Right cardiac atrium (tissue), 5 donors: ENCODE measurements around the gene ZCCHC9. TPM values are rescaled to one million over a fixed set of nuclear protein-coding genes. Genes with fewer than 3 reads are reported as not detected.
"Not testable (repeated sequence)": the region's sequence is repeated elsewhere in the genome, so short reads cannot be mapped to it uniquely, and the experiment has no call there.

ENCODE experiments used
- ATAC-seq, 2 donors: fragments of 200-7000 bp; cut with Tn5 transposase; one replicate each; pipeline versions ENCODE4 v1.8.0 to v1.9.1; 2020; ENCODE audit warnings: moderate library complexity in 2 of 2, mild to moderate bottlenecking in 1 of 2
- DNase-seq, 3 donors: peaks; one replicate each; pipeline ENCODE4 v3.0.0-alpha.2; 2020
- H3K27ac ChIP-seq: one replicate; pipeline ENCODE4 v1.5.1; 2013; ENCODE audit warnings: mild to moderate bottlenecking, low read length, control low read depth, moderate library complexity
- H3K27me3 ChIP-seq: one replicate; pipeline ENCODE4 v1.6.1; 2013; ENCODE audit not compliant: control insufficient read depth, insufficient read depth
- H3K4me1 ChIP-seq: one replicate; pipeline ENCODE4 v1.6.1; 2013; ENCODE audit warnings: low read length; ENCODE audit not compliant: control insufficient read depth, insufficient read depth
- H3K4me3 ChIP-seq: one replicate; pipeline ENCODE4 v1.5.1; 2013; ENCODE audit warnings: low read length, control low read depth
- H3K9me3 ChIP-seq: one replicate; pipeline ENCODE4 v1.6.1; 2013; ENCODE audit warnings: low read length; ENCODE audit not compliant: control insufficient read depth
- WGBS: extraction: QIAGEN DNeasy Blood & Tissue Kit; methylation state at CpG from one replicate; pipeline ENCODE4 v1.1.7; 2013; 5-methylcytosine and 5-hydroxymethylcytosine counted together
- intact Hi-C, 4 donors: fragments of 100-400 bp; cut with DNase I; formaldehyde crosslinking; loops; one replicate each; pipeline versions ENCODE4 v1.11.0 to v1.14.0; 2022 to 2023
- polyA plus RNA-seq: library from polyadenylated mRNA; stranded (reverse); fragments of 200-250 nt; gene quantifications from one replicate; pipeline ENCODE4 v1.2.3, GENCODE V29; 2013
- total RNA-seq, 4 donors: library from RNA; stranded (reverse); fragmentation: NEBNext Ultra II Directional; extraction: Animal tissue kit (Norgen Biotek cat#: 25700); gene quantifications; one replicate each; pipeline ENCODE4 v1.2.1, GENCODE V29; 2021
- donor health status: healthy with polysubstance abuse.
- donor health status: DM: no; HTN: yes; CAD: no.
- donor health status: DM: no; HTN: no; CAD: no.
- donor health status: DM: no; HTN: yes; CAD: no; lungs with severe emphysema.
- donor health status: DM: yes; HTN: yes; CAD: no.

The ZCCHC9 gene
- total and polyA plus RNA-seq, 5 donors = 13.0 to 17.3 (median 13.9) TPM

DNA sequence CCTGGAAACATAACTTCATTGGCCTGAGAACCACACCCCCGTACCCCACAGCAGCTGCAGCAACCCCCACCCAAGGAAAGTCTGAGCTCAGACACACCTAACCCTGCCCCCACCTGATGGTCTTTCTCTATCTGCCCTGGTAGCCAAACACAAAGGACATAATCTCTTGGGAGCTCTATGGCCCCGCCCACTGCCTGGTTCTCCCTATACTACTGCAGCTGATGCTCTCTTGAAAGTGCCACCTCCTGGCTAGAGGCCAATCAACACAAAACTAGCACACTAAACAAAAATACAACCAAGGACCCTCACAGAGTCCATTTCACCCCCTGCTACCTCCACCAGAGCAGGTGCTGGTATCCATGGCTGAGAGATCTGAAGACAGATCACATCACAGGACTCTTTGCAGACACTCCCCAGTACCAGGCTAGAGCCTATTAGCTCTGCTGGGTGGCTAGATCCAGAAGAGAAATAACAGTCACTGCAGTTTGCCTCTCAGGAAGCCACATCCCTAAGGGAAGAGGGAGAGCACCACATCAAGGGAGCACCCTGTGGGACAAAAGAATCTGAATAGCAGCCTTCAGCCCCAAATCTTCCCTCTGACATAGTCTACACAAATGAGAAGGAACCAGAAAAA lies 30.9 kb upstream of the ZCCHC9 start:
- WGBS = 98% methylated on average over 2 of the region's 2 CpGs
- ATAC-seq = peak in 1 of 2 donors; percentile 28
- DNase-seq, H3K27ac ChIP-seq, H3K4me3 ChIP-seq, H3K9me3 ChIP-seq, H3K4me1 ChIP-seq, intact Hi-C loops, H3K27me3 ChIP-seq: not testable (repeated sequence)

DNA sequence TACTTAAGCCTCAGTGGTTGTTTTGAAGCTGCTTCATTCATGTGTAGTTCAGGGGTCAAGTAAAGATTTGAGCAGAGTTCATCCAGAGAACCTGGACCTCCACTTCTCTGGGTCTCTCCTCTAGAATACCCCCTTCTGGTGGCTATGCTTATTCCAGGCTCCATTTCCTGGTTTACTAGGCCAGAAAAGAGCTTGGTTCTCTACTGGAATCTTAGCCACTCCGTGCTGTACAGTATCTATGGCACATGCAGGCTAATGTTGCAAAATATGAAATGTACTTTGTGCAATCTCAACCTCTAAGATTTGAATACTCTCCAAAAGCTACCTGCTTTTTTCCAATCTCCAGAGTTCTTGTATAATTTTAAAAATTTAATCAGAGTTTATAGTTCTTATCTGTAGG lies 17.4 kb upstream of the ZCCHC9 start:
- WGBS = 92% methylated on average over 1 of the region's 1 CpG
- H3K4me1 ChIP-seq = no peaks in the 10 kb centered on the region
- no peak for ATAC-seq
- no peak overlapping the region for H3K27ac ChIP-seq
- H3K27me3 ChIP-seq = no peaks in the 10 kb centered on the region
- DNase-seq = no peak
- H3K9me3 ChIP-seq = no peaks in the 10 kb centered on the region
- H3K4me3 ChIP-seq = no peak overlapping the region
- intact Hi-C loops = no loop called here

DNA sequence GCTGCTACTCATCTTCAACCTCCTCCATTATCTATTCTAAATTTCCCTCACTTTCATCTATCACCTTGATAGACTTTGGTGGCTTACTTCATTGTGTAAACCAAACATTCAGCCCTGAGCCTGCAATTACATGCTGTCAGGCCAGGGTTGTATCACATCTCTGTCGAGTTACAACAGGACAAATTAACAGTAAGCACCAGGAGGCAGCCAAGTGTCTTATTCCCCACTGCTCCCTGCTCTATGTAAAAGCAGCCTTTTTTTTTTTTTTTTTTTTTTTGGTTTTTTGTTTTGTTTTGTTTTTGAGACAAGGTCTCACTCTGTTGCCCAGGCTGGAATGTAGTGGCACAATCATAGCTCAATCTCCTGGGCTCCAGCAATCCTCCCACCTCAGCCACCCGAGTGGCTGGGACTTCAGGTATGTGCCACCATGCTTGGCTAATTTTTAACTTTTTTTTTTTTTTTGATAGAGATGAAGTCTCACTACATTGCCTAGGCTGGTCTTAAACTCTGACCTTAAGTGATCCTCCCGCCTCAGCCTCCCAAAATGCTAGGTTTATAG lies 15.2 kb upstream of the ZCCHC9 start:
- ATAC-seq (no peak), DNase-seq (no peak)
- H3K9me3 ChIP-seq = no peaks in the 10 kb centered on the region
- WGBS = 63% methylated on average over 3 of the region's 3 CpGs
- intact Hi-C loops = no loop called here
- H3K27me3 ChIP-seq = no peaks in the 10 kb centered on the region
- H3K27ac ChIP-seq = no peak overlapping the region
- H3K4me1 ChIP-seq = no peaks in the 10 kb centered on the region
- no peak overlapping the region for H3K4me3 ChIP-seq

DNA sequence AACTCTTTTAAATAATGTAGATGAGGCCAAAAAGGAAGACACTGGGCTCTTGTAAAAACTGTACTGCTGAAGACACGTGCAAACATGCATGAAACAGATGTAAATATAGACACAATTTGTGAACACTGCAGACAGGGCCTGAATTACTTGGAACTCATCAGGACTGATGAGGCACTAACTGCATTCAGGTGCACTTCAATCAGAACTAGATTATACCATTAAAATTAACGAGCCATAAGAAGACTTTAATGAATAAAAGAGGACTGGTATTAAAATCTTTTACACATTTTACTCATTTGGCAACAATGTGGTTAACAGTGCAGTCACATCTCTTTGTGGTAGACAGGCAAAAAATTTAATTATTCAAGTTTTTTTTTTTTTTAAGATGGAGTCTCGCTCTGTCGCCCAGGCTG lies 13.4 kb upstream of the ZCCHC9 start:
- Histone ChIP-seq H3K9me3 (peaks cover 3% of the 10 kb centered on the region), H3K27me3 (no peaks in the 10 kb centered on the region), H3K27ac (no peak overlapping the region), H3K4me1 (no peaks in the 10 kb centered on the region), H3K4me3 (no peak overlapping the region)
- intact Hi-C loops = no loop called here
- 88% methylated on average over 4 of the region's 4 CpGs for WGBS
- ATAC-seq = no peak
- DNase-seq = no peak

DNA sequence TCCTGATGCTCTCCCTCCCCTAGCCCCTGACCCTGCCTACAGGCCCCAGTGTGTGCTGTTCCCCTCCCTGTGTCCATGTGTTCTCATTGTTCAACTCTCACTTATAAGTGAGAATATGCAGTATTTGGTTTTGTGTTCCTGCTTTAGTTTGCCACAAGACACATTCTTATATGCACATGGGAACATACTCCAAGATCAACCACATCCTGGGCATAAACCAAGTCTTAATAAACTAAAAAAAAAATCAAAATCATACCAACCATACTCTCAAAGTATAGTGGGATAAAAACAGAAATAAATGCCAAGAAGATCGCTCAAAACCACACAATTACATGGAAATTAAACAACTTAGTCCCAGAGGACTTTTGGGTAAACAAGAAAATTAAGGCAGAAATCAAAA lies 11.2 kb upstream of the ZCCHC9 start:
- peaks cover 3% of the 10 kb centered on the region for H3K9me3 ChIP-seq
- H3K4me1 ChIP-seq = no peaks in the 10 kb centered on the region
- H3K4me3 ChIP-seq = no peak overlapping the region
- intact Hi-C loops = no loop called here
- ATAC-seq = no peak
- 94% methylated on average over 1 of the region's 1 CpG for WGBS
- DNase-seq = no peak
- no peak overlapping the region for H3K27ac ChIP-seq
- no peaks in the 10 kb centered on the region for H3K27me3 ChIP-seq

DNA sequence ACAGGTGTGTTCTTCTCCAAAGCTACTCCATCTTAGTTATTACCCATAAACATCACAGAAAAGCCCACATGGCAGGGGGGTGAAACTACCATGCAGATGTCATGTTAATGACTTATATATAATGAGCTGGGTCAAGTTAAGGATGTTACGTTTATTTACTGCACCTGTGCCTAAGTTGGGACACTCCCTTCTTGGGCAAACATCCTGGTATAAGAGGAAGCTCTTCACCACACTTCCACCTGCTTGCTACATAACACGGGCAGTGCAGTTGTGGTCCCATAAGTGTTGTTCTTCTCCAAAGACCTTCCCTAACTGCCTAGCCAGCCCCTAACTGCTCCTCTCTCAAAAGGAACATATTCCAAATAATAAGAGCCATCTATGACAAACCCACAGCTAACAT lies 9.3 kb upstream of the ZCCHC9 start:
- ATAC-seq (no peak), DNase-seq (no peak)
- no peaks in the 10 kb centered on the region for H3K27me3 ChIP-seq
- H3K27ac ChIP-seq = no peak overlapping the region
- H3K4me3 ChIP-seq = peak overlapping the region; percentile 19
- no peaks in the 10 kb centered on the region for H3K4me1 ChIP-seq
- H3K9me3 ChIP-seq = peaks cover 3% of the 10 kb centered on the region
- 90% methylated on average over 2 of the region's 2 CpGs for WGBS
- intact Hi-C loops = no loop called here

DNA sequence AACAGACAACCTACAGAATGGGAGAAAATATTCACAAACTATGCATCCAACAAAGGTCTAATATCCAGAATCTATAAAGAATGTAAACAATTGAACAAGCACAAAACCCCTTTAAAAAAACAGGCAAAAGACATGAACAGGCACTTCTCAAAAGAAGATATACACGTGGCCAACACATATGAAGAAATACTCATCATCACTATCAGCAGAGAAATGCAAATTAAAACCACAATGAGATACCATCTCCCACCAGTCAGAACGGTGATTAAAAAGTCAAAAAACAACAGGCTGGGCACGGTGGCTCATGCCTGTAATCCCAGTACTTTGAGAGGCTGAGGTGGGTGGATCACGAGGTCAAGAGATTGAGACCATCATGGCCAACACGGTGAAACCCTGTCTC lies 7.4 kb upstream of the ZCCHC9 start:
- ATAC-seq = not testable (repeated sequence)

DNA sequence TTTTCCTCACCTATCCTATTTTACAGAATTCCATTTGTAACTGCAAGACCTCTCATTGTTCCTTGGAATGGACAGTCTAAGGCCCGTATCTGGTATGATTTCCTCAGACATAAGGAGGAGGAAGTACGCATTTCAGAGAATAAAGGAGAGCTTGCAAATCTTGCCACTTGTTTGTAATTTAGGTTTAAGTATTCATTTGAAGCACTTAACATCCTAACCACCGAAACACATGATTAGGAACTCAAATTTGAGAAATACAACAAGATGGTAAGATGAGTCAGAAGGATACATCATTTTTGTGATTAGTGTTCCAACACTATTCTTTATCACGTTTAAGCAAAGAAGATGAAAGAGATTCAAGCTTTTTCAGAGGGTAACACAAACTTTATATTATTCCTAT lies 3.9 kb upstream of the ZCCHC9 start:
- intact Hi-C loops = loop anchor here in 1 of 4 donors (5.0 kb wide), 1 partner anchor 65 kb away; the partner anchor contains the start of gene CKMT2
- peaks cover 5% of the 10 kb centered on the region for H3K4me1 ChIP-seq
- no peaks in the 10 kb centered on the region for H3K9me3 ChIP-seq
- H3K27ac ChIP-seq = no peak overlapping the region
- no peak overlapping the region for H3K4me3 ChIP-seq
- DNase-seq (no peak), ATAC-seq (no peak)
- no peaks in the 10 kb centered on the region for H3K27me3 ChIP-seq
- WGBS = 78% methylated on average over 4 of the region's 4 CpGs

More for the DNA sequence above, 7.4 kb upstream of the ZCCHC9 start:
- H3K4me3 ChIP-seq, DNase-seq, H3K4me1 ChIP-seq, H3K27ac ChIP-seq, intact Hi-C loops, H3K27me3 ChIP-seq, H3K9me3 ChIP-seq: not testable (repeated sequence)
- WGBS = 97% methylated on average over 5 of the region's 5 CpGs

DNA sequence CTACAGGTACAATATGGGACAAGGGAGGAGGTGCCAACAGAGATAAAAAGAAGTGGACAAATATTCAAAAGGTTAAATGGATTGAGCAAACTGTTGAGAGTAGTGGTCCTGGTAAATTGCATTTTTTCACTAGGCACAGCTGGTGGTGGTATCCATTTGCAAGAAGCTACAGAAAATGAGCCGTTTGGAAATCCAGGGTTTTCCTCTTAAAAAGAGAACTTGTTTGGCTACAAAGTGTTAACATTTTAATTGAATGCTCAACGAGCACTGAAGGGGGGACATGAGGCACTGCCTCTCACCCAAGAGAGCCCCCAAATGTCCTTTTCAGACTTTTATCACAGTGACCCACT lies 491 bp upstream of the ZCCHC9 start:
- H3K27me3 ChIP-seq = no peaks in the 10 kb centered on the region
- WGBS = 0% methylated on average over 2 of the region's 2 CpGs
- H3K27ac ChIP-seq = peak overlapping the region; percentile 90
- DNase-seq = no peak
- peak in 1 of 2 donors; percentile 5 for ATAC-seq
- intact Hi-C loops = no loop called here
- H3K4me1 ChIP-seq = peaks cover 5% of the 10 kb centered on the region
- H3K4me3 ChIP-seq = peak overlapping the region; percentile 61
- H3K9me3 ChIP-seq = no peaks in the 10 kb centered on the region

DNA sequence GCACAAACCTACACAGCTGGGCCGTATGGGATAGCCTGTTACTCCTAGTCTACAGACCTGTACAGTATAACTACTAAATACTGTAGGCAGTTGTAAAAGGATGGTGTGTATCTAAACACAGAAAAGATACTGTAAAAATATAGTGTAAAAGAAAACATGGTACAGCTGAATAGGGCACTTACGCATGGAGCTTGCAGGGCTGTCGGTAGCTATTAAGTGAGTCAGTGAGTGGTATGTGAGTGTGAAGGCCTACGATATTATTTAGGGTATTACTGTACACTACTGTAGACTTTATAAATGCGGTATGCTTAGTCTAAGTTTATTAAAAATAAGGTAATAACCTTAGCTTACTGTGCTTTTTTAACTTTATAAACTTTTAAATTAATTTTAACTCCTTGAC lies 1.2 kb downstream of the ZCCHC9 start:
- Histone ChIP-seq H3K4me3 (no peak overlapping the region), H3K4me1 (peaks cover 5% of the 10 kb centered on the region), H3K27me3 (no peaks in the 10 kb centered on the region), H3K9me3 (no peaks in the 10 kb centered on the region), H3K27ac (no peak overlapping the region)
- DNase-seq (no peak), ATAC-seq (no peak)
- 86% methylated on average over 5 of the region's 5 CpGs for WGBS
- intact Hi-C loops = no loop called here

DNA sequence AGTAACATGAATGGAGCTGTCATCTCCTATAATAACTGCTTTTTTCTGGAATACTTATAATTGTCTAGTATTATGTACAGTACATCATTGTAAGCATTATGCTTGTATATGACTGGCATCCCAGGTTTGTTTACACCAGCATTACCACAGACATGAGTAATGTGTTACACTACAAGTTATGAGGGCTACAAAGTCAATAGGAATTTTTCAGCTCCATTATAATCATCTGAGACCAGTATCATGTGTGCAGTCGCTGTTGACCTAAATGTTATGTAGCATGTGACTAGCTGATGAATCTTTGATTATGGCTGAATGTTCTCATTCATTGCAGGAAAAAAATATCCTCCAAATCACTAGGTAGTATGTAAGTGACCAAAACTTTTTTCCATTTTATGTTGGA lies 2.2 kb downstream of the ZCCHC9 start:
- no peaks in the 10 kb centered on the region for H3K9me3 ChIP-seq
- no peak overlapping the region for H3K27ac ChIP-seq
- no peaks in the 10 kb centered on the region for H3K27me3 ChIP-seq
- intact Hi-C loops = no loop called here
- DNase-seq = no peak
- peaks cover 5% of the 10 kb centered on the region for H3K4me1 ChIP-seq
- H3K4me3 ChIP-seq = no peak overlapping the region
- no peak for ATAC-seq
- WGBS = 79% methylated on average over 1 of the region's 1 CpG

DNA sequence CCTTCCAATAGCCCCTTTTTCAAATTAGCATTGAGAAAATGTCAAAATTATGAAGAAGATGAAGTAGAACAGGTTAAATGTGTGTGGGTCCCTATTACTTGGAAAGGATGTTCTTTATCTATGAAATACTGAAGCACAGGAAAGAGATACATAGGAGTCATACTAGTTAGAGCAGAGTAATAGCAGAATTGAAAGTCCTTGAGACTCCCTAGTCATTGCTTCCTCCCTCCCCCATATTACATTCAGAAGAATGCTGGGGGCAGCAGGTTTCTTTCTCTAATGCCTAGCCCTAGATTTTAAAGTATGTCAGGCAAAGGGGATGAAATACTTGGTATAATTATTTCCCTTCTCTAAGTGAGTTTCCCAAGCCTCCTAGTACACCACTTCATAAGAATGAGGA lies 4.4 kb downstream of the ZCCHC9 start:
- no peak overlapping the region for H3K27ac ChIP-seq
- H3K4me3 ChIP-seq = no peak overlapping the region
- intact Hi-C loops = no loop called here
- no peaks in the 10 kb centered on the region for H3K27me3 ChIP-seq
- no peaks in the 10 kb centered on the region for H3K9me3 ChIP-seq
- H3K4me1 ChIP-seq = peaks cover 4% of the 10 kb centered on the region
- DNase-seq = no peak
- no peak for ATAC-seq
